Subcutaneous adipose tissue (tissue), 4 donors: Measurements from ENCODE around the gene BAZ1A. TPM values are rescaled to one million over a fixed set of nuclear protein-coding genes. Genes with fewer than 3 reads are reported as not detected.

Experiments
- CTCF ChIP-seq: fragments of 450-650 bp; IDR thresholded peaks from one replicate; pipeline ENCODE4 v1.5.1; 2016; ENCODE audit warnings: low read depth, mild to moderate bottlenecking, control low read depth, antibody characterized with exemption, moderate library complexity
- total RNA-seq, 4 donors: library from RNA; depleted of rRNA; stranded (reverse); fragments of >200 nt; gene quantifications; one replicate each; pipeline ENCODE4 v1.1.0, GENCODE V29; 2016

The BAZ1A gene
- total RNA-seq, 4 donors from 2014 or later, result 35.7 to 73.9 (median 36.5) TPM

DNA sequence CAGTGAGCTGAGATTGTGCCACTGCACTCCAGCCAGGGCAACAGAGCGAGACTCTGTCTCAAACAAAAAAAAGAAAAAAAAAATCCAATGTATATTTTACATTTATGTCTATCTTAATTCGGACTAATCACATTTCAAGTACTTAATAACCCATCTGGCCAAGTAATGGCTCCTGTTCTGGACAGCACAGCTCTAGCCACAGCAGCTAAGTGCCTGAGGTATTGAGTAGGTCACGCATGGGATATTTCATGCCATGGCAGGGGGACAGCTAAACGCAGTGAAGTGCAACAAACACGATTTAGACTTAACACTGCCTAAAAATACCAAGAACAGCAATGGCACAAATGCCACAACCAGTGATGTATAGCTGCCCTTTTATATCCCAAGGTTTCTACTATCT lies 8.0 kb downstream of the BAZ1A start:
- TF ChIP-seq CTCF, result no peak

DNA sequence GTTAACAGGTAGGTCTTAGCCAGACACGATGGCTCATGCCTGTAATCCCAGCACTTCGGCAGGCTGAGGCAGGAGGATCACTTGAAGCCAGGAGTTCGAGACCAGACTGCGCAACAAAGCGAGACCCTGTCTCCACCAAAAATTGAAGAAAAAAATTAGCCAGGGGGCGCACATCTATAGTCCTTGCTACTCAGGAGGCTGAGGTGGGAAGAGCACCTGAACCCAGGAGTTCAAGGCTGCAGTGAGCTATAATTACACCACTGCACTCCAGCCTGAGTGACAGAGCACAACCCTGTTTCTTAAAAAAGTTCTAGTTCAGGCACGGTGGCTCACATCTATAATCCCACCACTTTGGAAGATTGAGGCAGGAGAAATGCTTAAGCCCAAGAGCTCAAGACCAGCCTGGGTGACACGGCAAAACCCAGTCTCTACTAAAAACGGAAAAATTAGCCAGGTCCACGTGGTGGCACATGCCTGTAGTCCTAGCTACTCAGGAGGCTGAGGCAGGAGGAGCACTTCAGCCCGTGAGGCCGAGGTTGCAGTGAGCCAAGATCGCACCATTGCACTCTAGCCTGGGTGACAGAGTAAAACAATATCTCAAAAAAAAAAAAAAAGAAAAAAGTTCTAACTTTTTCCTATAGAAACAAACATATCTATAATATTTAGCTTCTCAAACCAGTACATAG lies 9.1 kb downstream of the BAZ1A start:
- no peak for TF ChIP-seq CTCF

DNA sequence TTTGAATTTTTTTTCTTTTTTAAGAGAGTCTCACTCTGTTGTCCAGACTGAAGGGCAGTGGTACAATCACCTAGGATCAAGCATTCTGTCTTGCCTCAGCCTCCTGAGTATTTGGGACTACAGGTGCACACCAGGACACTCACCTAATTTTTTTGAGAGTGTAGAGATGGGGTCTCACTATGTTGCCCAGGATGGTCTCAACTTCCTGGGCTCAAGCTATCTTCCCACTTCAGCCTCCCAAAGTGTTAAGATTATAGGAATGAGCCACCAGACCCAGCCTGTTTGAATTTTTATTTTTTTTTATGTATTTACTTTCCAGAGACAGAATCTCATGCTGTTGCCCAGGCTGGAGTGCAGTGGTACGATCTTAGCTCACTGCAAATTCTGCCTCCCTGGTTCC lies 11.3 kb downstream of the BAZ1A start:
- TF ChIP-seq CTCF, result no peak

GRCh38 chr14:34858765-34859164 lies 16.4 kb downstream of the BAZ1A start:
- TF ChIP-seq CTCF, result no peak

DNA sequence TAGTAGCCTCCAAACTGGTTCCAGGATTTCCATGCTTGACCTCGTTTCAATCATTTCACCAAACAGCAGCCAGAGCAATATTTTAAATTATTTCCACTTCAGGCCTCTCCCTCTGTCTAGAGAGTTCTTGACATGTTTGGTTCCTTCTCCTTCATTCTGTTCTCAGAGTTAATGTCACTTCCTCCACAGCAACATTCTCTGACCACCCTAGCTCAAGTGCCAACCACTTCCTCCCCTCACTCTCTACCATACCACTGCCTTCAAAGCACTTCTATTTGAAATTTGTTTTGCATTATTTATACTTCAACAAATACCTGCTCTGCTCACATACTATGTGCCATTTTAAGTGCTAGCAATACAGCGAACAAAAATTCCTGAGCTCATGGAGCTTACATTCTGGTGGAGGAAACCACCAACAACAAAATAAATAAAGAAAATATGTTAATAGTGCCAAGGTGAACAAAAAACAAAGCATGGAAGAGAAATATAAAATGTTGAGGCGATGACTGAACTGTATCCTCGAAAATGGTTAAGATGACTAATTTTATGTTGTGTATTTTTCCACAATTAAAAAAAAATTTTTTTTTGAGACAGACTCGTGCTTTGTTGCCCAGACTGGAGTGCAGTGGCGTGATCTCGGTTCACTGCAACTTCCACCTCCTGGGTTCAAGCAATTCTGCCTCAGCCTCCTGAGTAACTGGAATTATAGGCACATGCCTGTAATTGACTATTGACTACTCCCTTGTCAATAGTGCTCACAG lies 17.3 kb downstream of the BAZ1A start:
- no peak for TF ChIP-seq CTCF

- no peak for TF ChIP-seq CTCF
Observed at GRCh38 chr14:34853041-34853440, 22.1 kb downstream of the BAZ1A start.

DNA sequence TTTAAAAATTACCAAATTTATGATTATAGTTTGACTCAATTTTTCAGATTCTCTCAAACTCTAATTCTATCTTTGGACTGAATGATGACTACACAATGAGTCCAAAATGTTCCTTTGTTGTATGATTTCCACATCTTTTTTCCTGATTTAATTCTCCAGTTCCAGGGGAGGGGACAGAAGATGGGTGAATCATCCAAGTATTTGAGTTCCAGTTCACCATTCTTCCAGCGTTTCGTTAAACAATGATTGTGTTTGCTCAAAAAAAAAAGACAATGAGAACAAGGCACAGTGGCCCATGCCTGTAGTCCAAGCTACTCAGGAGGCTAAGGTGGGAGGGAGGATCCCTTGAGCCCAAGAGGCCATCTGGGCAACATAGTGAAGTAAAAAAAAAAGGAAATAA lies 23.8 kb downstream of the BAZ1A start:
- TF ChIP-seq CTCF, result no peak
